ENCODE measurements around the gene KCNK3.

GRCh38 chr2:26730549-26731344 lies 38.2 kb downstream of the KCNK3 start:
- TF ChIP-seq, protein P1, sequence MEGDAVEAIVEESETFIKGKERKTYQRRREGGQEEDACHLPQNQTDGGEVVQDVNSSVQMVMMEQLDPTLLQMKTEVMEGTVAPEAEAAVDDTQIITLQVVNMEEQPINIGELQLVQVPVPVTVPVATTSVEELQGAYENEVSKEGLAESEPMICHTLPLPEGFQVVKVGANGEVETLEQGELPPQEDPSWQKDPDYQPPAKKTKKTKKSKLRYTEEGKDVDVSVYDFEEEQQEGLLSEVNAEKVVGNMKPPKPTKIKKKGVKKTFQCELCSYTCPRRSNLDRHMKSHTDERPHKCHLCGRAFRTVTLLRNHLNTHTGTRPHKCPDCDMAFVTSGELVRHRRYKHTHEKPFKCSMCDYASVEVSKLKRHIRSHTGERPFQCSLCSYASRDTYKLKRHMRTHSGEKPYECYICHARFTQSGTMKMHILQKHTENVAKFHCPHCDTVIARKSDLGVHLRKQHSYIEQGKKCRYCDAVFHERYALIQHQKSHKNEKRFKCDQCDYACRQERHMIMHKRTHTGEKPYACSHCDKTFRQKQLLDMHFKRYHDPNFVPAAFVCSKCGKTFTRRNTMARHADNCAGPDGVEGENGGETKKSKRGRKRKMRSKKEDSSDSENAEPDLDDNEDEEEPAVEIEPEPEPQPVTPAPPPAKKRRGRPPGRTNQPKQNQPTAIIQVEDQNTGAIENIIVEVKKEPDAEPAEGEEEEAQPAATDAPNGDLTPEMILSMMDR (IDR thresholded peaks at IDR 0.05) = no peak
- TF ChIP-seq POLR2A (IDR thresholded peaks at IDR 0.05) = no peak

Data from thyroid gland (tissue), 4 donors.